GM12891 (cell line): ENCODE measurements around the gene VPS13D.
"Not testable (repeated sequence)": the region's sequence is repeated elsewhere in the genome, so short reads cannot be mapped to it uniquely, and the experiment has no call there.

ENCODE experiments used
- DNase-seq: peaks from one replicate; pipeline ENCODE4 v3.0.0; 2011; ENCODE audit warnings: low spot score; ENCODE audit not compliant: insufficient read length
- FAIRE-seq: peaks from 2 replicates; lab custom pipeline; 2011; peaks lifted over from hg19 to GRCh38; lab: Jason Lieb, UNC
- PAX5 ChIP-seq: IDR thresholded peaks from 2 replicates; pipeline ENCODE4 v1.6.1; 2011; ENCODE audit warnings: low read length, moderate library complexity, mild to moderate bottlenecking; ENCODE audit not compliant: insufficient read depth, severe bottlenecking
- POLR2A ChIP-seq: IDR thresholded peaks from 2 replicates; pipeline ENCODE4 v1.6.1; 2011; ENCODE audit warnings: low read depth, low read length, control low read depth
- POLR2AphosphoS5 ChIP-seq: IDR thresholded peaks from 2 replicates; pipeline ENCODE4 v1.6.1; 2011; ENCODE audit warnings: low read depth, low read length, control low read depth
- POU2F2 ChIP-seq: IDR thresholded peaks from 2 replicates; pipeline ENCODE4 v1.6.1; 2011; ENCODE audit warnings: low read depth, mild to moderate bottlenecking, control low read depth, low read length, moderate library complexity
- SPI1 ChIP-seq: IDR thresholded peaks from 2 replicates; pipeline ENCODE4 v1.6.1; 2011; ENCODE audit warnings: low read depth, low read length, control low read depth
- TAF1 ChIP-seq: IDR thresholded peaks from 2 replicates; pipeline ENCODE4 v1.6.1; 2011; ENCODE audit warnings: low read depth, low read length, control low read depth

VPS13D gene

DNA sequence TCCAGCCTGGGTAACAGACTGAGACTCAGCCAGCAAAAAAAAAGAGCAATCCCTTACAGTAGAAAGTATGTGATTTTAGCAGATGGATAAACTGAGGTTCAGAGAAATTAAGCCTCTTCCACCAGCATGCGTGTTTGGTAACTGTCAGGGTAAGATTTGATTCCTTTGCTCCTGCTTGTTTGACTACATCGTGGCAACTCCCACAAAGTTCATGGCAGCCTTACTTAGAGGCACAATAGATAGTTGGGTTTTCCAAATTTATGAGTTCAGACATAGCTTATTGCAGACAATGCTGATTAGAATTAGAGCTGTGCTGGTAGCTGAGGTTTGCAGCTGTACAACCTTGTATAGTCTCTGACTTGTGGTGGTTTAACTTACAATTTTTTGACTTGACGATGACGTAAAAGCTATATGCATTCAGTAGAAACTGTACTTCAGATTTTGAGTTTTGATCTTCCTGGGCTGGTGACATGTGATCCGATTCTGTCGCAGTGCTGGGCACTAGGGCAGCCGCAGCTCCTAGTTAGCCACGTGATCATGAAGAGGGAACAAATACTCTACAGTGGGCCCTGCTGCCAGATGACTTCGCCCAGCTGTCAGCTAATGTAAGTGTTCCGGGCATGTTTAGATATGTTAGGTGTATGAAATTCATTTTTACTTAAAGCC lies 220.4 kb downstream of the VPS13D start:
- no peak for FAIRE-seq
- no peak for DNase-seq
- TF ChIP-seq POLR2AphosphoS5 (no peak), SPI1 (no peak), POLR2A (no peak), POU2F2 (no peak), PAX5 (no peak), TAF1 (no peak)

GRCh38 chr1:12450756-12451559 lies 221.1 kb downstream of the VPS13D start:
- DNase-seq (no peak), FAIRE-seq (no peak)
- TF ChIP-seq POLR2AphosphoS5 (no peak), POU2F2 (no peak), PAX5 (no peak), POLR2A (no peak), SPI1 (no peak), TAF1 (no peak)

DNA sequence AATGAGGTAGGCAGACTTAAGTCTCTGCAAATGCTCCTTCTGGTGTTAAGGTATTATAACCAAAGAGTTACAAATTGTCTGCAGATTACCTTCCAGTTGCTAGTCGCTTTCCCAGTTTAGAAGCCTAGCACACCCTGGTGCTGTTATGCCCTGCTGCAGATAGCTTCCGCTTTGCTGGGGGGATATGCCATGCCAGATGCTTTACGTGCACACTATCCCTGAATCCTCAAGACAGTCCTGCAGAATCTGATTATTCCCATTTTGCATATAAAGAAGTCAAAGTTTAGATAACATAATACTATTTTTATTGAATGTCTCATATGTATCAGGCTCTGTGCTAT lies 221.7 kb downstream of the VPS13D start:
- TF ChIP-seq TAF1: no peak
- TF ChIP-seq POU2F2: no peak
- no peak for TF ChIP-seq SPI1
- TF ChIP-seq PAX5: no peak
- TF ChIP-seq POLR2A: no peak
- no peak for TF ChIP-seq POLR2AphosphoS5
- FAIRE-seq (no peak), DNase-seq (no peak)

GRCh38 chr1:12452262-12452661 lies 222.4 kb downstream of the VPS13D start:
- TF ChIP-seq PAX5 (no peak), POLR2AphosphoS5 (no peak)
- no peak for FAIRE-seq
- no peak for DNase-seq

- TF ChIP-seq POU2F2: no peak
- TF ChIP-seq SPI1: no peak
- TF ChIP-seq TAF1: no peak
- no peak for TF ChIP-seq PAX5
- no peak for TF ChIP-seq POLR2AphosphoS5
- TF ChIP-seq POLR2A: no peak
- FAIRE-seq (no peak), DNase-seq (no peak)
These were observed 223.8 kb downstream of the VPS13D start for GRCh38 chr1:12453400-12454343.

DNA sequence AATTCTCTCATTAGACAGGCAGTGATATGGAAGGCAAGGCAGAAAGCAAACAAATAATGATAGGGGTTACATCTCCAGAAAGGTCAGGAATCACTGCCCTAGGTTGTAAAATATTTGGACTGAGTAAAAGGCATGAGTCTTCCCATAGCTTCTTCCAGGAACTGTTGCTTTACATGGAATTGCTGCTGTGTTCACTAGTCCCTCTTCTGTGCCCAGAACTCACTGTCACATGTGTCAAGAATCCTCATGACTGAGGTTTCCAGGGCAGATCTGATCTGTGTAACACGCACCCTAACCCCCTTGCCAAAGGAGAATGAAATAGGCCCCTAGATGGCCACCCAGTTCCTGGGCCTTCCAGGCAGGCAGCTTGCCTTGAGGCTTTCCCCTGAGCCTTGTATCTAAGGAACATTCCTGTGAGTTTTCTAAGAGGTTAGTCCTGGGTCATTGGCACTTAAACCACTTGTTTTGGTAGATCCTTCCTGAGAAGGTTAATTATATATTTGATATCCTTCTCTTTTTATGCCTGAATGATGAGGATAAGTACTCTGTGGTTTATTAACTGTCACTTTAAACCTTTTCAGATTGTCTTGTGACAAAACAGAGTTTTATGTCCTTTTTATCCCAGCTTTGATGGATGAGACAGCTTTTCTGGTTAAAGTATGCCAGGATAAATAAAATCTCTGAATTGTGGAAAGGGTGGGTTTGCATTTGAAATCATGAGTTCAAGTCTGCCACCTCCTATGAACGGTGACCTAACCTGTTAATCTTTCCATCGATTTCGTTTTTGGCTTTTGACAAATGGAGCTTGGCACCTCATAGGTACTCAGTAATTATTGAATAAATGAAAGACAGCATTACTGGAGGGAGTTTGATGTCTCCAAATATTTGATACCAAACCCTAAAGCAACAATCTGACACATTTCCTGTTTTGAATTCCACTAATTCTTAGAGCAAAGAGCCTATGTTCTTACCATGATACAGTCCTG lies 224.9 kb downstream of the VPS13D start:
- DNase-seq: no peak
- FAIRE-seq: no peak
- TF ChIP-seq TAF1 (no peak), PAX5 (no peak), POLR2AphosphoS5 (no peak), SPI1 (no peak), POU2F2 (no peak), POLR2A (no peak)

- DNase-seq, FAIRE-seq: not testable (repeated sequence)
These were observed 226.3 kb downstream of the VPS13D start for GRCh38 chr1:12456081-12456480.

DNA sequence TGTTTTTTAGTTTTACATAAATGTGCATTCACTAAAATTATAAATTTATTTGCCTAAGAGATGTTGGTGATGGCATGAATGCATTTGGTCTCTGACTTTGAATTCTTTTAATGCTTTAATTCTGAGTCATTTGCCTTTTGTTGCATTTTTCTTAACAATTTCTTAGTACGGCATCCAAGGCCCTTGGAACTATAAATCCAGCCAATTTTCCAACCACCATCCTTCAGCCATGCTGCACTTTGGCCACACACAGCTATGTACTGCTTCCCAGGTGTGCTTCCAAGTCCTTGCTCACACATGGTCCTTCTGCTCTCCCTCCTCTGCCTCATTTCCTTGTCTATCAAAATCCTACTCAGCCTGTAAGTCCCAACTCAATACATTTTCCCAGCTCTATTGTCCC lies 227.1 kb downstream of the VPS13D start:
- TF ChIP-seq TAF1: no peak
- TF ChIP-seq SPI1: no peak
- TF ChIP-seq PAX5: no peak
- TF ChIP-seq POU2F2: no peak
- no peak for TF ChIP-seq POLR2A
- TF ChIP-seq POLR2AphosphoS5: no peak
- DNase-seq (no peak), FAIRE-seq (no peak)

DNA sequence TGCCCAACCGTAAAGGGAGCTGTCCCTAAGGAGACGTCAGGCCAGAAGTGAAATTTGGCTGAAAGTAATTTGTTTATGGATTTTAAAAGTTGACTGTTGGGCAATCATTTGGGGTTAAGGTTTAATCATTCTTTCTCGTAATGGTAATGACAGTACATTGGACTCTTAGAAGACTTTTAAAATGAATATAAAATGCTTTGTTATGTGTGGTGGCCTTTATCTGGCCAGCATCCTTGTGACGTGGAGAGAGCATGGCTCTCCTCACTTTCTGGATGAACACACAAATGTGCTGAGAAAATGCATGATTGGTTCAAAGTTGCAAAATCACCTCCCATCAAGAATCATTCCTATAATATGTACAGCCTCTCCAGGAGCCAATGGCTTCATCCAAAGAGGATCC lies 227.9 kb downstream of the VPS13D start:
- FAIRE-seq (no peak), DNase-seq (no peak)
- TF ChIP-seq PAX5: no peak
- no peak for TF ChIP-seq TAF1
- no peak for TF ChIP-seq POU2F2
